Stimulated activated memory B cell treated with anti-CD40 and anti-IgM and Interleukin-4, amounts not matched to agents 10 μg/mL and 1 μg/mL and 100 μg/mL, for 72 hours (primary cell): ENCODE results near the gene LRP8.

Source experiments
- ATAC-seq: fragments of 150-1000 bp; cut with Tn5 transposase; 2 replicates; pipeline ENCODE4 v1.10.0; 2021
- H3K27ac Mint-ChIP-seq: one replicate; pipeline ENCODE4 v1.8.0; 2022; ENCODE audit warnings: mild to moderate bottlenecking, mixed read lengths
- H3K27me3 Mint-ChIP-seq: one replicate; pipeline ENCODE4 v1.8.0; 2022; ENCODE audit warnings: mixed read lengths
- H3K36me3 Mint-ChIP-seq: one replicate; pipeline ENCODE4 v1.8.0; 2022; ENCODE audit warnings: mixed read lengths
- H3K4me1 Mint-ChIP-seq: one replicate; pipeline ENCODE4 v1.8.0; 2022; ENCODE audit warnings: mixed read lengths
- H3K4me3 Mint-ChIP-seq: one replicate; pipeline ENCODE4 v1.8.0; 2022; ENCODE audit warnings: mild to moderate bottlenecking, moderate library complexity, mixed read lengths
- H3K9me3 Mint-ChIP-seq: one replicate; pipeline ENCODE4 v1.8.0; 2022; ENCODE audit warnings: mixed read lengths

The LRP8 gene

DNA sequence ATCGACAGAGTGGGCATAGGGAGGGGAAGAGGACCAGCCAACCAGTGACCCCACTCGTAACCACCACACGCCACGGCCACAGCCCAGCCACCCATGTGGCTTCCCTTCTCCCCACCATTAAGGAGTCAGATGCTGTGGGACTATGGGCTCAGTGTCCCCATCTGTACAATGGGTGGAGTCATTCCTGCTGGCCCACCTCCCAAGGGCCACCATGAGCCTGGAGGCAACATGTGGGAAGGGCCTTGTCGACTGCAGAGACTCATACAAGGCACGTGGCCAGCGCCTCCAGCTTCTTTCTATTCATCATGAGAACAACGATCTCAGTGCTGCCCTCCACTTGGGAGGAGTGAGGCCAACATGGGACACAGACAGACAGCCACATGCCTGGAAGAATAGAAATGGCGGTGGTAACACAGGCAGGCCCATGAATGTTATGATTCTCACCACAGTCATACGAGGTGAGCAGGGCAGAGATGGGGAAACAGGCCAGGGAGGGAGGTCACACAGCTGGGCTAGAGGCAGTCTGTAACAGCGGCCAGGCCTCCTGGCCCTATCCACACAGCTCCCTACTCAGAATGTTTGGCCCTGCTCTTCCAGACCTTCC is 16.1 kb downstream of the LRP8 start:
- H3K4me1 Mint-ChIP-seq = peaks cover 69% of the 10 kb centered on the region
- no peaks in the 10 kb centered on the region for H3K9me3 Mint-ChIP-seq
- H3K36me3 Mint-ChIP-seq = peaks cover 45% of the 10 kb centered on the region
- H3K27me3 Mint-ChIP-seq = no peaks in the 10 kb centered on the region
- H3K27ac Mint-ChIP-seq = no peak overlapping the region
- ATAC-seq = no peak
- H3K4me3 Mint-ChIP-seq = no peak overlapping the region

- Mint-ChIP-seq H3K4me1 (peaks cover 71% of the 10 kb centered on the region), H3K9me3 (no peaks in the 10 kb centered on the region), H3K4me3 (no peak overlapping the region), H3K27me3 (no peaks in the 10 kb centered on the region), H3K36me3 (peaks cover 44% of the 10 kb centered on the region), H3K27ac (peak overlapping the region; percentile 24)
- ATAC-seq = no peak
Observed at GRCh38 chr1:53310847-53311681, 16.8 kb downstream of the LRP8 start.

GRCh38 chr1:53309802-53310201 is 18.1 kb downstream of the LRP8 start:
- H3K27ac Mint-ChIP-seq = peak overlapping the region; percentile 10
- peaks cover 64% of the 10 kb centered on the region for H3K4me1 Mint-ChIP-seq
- H3K27me3 Mint-ChIP-seq = no peaks in the 10 kb centered on the region
- H3K4me3 Mint-ChIP-seq = no peak overlapping the region
- no peaks in the 10 kb centered on the region for H3K9me3 Mint-ChIP-seq
- peak; percentile 43 for ATAC-seq
- peaks cover 38% of the 10 kb centered on the region for H3K36me3 Mint-ChIP-seq

DNA sequence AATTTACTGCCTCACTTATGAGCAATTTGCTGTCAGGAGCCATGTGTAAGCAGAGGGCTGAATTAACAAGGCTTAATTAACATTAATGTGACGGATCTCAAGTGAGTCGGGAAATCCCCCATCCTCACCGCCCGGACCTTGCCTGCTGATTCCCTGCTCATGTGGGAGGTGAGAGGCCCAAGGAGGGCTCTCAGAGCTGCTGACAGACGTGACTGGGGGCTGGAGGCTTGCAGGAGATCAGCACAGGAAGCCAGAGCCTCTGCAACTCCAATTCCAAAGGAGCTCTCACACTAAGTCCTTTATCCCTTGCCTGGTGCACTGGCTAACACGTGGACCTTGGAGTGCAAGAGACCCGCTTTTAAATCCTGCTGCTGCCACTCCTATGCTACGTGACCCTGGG is 19.4 kb downstream of the LRP8 start:
- H3K9me3 Mint-ChIP-seq = no peaks in the 10 kb centered on the region
- ATAC-seq = no peak
- H3K4me1 Mint-ChIP-seq = peaks cover 53% of the 10 kb centered on the region
- H3K27me3 Mint-ChIP-seq = no peaks in the 10 kb centered on the region
- H3K27ac Mint-ChIP-seq = no peak overlapping the region
- H3K36me3 Mint-ChIP-seq = peaks cover 37% of the 10 kb centered on the region
- no peak overlapping the region for H3K4me3 Mint-ChIP-seq

GRCh38 chr1:53307037-53307436 is 20.8 kb downstream of the LRP8 start:
- H3K27ac Mint-ChIP-seq = no peak overlapping the region
- no peak for ATAC-seq
- H3K4me3 Mint-ChIP-seq = no peak overlapping the region

DNA sequence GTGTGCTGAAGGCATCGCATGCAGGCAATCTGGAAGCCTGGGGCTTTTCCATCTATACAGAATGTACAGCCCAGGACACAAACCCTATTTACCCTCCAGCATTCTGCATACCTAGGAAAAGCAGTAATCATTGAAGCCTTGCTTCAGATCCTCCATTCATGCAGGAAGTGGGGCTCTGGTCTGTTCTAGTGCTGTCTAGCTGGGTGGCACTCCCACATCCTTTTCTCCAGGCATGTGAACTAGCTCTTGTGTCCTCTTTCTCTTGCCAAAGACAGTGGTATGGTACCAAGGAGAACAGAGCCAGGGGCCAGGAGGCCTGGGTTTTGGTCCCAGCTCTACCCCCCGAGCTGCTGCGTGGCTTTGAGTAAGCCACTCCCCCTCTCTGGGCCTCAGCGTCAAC is 21.7 kb downstream of the LRP8 start:
- H3K4me3 Mint-ChIP-seq = no peak overlapping the region
- no peaks in the 10 kb centered on the region for H3K27me3 Mint-ChIP-seq
- peaks cover 17% of the 10 kb centered on the region for H3K36me3 Mint-ChIP-seq
- peaks cover 37% of the 10 kb centered on the region for H3K4me1 Mint-ChIP-seq
- no peak for ATAC-seq
- no peak overlapping the region for H3K27ac Mint-ChIP-seq
- no peaks in the 10 kb centered on the region for H3K9me3 Mint-ChIP-seq

More at GRCh38 chr1:53307037-53307436, 20.8 kb downstream of the LRP8 start:
- H3K4me1 Mint-ChIP-seq = peaks cover 44% of the 10 kb centered on the region
- peaks cover 24% of the 10 kb centered on the region for H3K36me3 Mint-ChIP-seq
- H3K9me3 Mint-ChIP-seq = no peaks in the 10 kb centered on the region
- no peaks in the 10 kb centered on the region for H3K27me3 Mint-ChIP-seq

GRCh38 chr1:53305650-53306049 is 22.2 kb downstream of the LRP8 start:
- no peak for ATAC-seq
- H3K27me3 Mint-ChIP-seq = no peaks in the 10 kb centered on the region
- H3K27ac Mint-ChIP-seq = no peak overlapping the region
- no peak overlapping the region for H3K4me3 Mint-ChIP-seq
- no peaks in the 10 kb centered on the region for H3K9me3 Mint-ChIP-seq
- peaks cover 35% of the 10 kb centered on the region for H3K4me1 Mint-ChIP-seq
- peaks cover 20% of the 10 kb centered on the region for H3K36me3 Mint-ChIP-seq

DNA sequence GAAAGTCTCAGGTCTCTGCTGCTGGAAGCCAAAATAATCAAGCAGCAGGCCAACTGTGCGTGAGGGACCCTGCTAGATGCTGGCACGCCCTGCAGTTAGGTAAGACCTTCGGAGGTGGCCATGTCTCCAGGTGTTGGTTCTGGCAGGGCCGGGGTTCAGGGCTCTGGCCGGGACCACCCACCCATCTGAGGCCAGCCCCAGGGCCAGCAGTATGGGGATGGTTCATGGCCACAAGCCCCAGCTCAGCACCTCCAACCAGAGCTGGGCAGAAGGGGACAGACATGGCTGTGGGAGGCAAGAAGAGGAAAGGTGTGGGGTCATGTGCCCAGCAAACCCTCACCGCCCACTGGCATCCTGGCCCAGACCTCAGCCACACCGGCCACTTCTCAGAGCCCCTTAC is 23.3 kb downstream of the LRP8 start:
- Mint-ChIP-seq H3K27ac (no peak overlapping the region), H3K27me3 (no peaks in the 10 kb centered on the region), H3K36me3 (peaks cover 21% of the 10 kb centered on the region), H3K4me1 (peaks cover 25% of the 10 kb centered on the region), H3K4me3 (no peak overlapping the region), H3K9me3 (no peaks in the 10 kb centered on the region)
- ATAC-seq = no peak

DNA sequence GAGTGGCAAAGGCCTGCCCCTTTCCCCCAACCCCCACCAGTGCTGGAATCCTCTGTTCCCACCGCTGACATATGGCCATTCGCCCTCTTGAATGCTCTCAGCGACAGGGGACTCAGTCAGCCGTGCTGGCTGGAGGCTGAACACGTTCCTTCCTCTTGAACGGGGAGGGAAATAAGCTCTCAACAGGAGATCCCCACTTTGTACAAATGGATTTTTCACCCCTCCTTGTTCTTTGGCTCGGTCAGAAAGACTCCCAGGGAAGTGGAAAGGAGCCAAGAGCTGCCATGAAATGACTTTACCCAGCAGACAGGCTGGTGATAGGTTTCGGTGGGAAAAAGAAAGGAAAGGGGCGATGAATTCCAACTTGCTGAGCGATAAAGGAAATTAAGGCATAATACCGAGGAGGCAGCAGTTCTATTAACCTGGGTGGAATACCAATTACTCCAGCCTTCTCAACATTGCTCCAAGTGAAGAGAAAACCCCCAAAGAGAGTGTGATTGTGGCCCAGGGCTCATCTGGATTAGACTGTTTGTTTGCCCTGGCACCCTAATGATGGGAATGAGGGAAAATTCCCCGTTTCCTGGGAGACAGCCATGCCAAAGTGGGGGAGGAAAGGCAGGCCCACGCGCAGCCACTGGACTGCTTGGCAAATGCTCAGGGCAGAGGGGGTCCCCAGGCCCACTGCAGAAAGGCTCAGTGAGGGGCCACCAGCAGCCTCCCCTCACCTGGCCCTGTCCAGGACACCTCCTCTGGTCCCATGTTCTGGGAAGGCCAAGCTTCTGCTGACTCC is 23.9 kb downstream of the LRP8 start:
- ATAC-seq = no peak
- Mint-ChIP-seq H3K36me3 (peaks cover 22% of the 10 kb centered on the region), H3K27me3 (no peaks in the 10 kb centered on the region), H3K9me3 (no peaks in the 10 kb centered on the region), H3K27ac (no peak overlapping the region), H3K4me1 (peaks cover 20% of the 10 kb centered on the region), H3K4me3 (no peak overlapping the region)

DNA sequence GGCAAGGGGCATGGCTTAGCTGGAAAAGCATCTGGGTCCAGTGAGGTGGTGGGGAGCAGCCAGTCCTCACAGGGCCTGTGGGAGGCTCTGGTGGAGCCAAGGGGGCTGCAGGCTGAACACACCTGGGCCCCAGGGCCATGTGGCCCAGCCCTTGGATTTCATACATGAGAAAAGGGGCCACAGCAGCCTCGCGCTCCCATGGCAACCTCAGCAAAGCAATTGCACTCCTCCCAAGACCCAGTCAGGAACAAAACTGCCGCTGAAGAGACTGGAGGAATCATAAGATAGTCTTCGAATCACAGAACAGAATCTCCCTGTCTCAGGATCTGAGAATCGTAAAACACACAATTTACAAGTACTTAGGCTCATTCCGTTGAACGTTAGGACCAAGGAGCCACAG is 24.6 kb downstream of the LRP8 start:
- peaks cover 20% of the 10 kb centered on the region for H3K4me1 Mint-ChIP-seq
- H3K27ac Mint-ChIP-seq = no peak overlapping the region
- ATAC-seq = no peak
- H3K9me3 Mint-ChIP-seq = no peaks in the 10 kb centered on the region
- H3K27me3 Mint-ChIP-seq = no peaks in the 10 kb centered on the region
- H3K4me3 Mint-ChIP-seq = no peak overlapping the region
- peaks cover 27% of the 10 kb centered on the region for H3K36me3 Mint-ChIP-seq

- H3K27ac Mint-ChIP-seq = no peak overlapping the region
- no peak for ATAC-seq
- no peaks in the 10 kb centered on the region for H3K27me3 Mint-ChIP-seq
- H3K36me3 Mint-ChIP-seq = peaks cover 26% of the 10 kb centered on the region
- H3K4me3 Mint-ChIP-seq = no peak overlapping the region
- H3K9me3 Mint-ChIP-seq = no peaks in the 10 kb centered on the region
- H3K4me1 Mint-ChIP-seq = peaks cover 30% of the 10 kb centered on the region
Observed at GRCh38 chr1:53299233-53299632, 28.6 kb downstream of the LRP8 start.

DNA sequence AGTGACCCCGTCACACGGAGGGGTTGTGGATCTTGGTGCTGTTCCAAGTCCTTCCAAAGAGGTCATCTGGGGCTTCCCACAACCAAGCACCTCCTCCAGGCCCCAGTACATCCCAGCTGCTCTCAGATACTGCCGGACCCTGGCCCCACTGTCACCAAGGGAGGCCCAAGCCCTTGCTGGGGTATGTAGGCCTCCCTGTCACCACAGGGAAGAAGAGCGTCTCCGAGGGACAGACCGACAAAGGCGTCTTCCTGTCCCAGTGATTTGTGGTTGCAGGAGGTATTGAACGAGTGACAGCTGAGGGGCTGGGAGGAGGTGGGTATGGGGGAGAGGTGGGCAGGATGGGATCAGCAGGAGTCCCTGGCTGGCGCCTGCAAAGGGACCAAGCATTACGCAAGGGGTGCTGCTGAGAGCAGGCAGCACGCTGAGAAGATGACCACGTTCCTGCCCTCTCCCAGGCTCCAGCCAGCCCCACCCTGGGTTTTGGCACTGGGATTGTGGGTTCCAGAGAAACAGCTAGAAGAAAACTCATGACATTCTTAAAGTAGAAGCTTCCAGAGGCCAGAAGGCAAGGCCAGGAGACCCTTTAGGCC is 29.7 kb downstream of the LRP8 start:
- no peak for ATAC-seq
- Mint-ChIP-seq H3K9me3 (no peaks in the 10 kb centered on the region), H3K36me3 (peaks cover 17% of the 10 kb centered on the region), H3K27me3 (no peaks in the 10 kb centered on the region), H3K27ac (no peak overlapping the region), H3K4me3 (no peak overlapping the region), H3K4me1 (peaks cover 41% of the 10 kb centered on the region)

- no peak for ATAC-seq
- H3K27ac Mint-ChIP-seq = no peak overlapping the region
- H3K4me1 Mint-ChIP-seq = peaks cover 50% of the 10 kb centered on the region
Observed at GRCh38 chr1:53297195-53297594, 30.7 kb downstream of the LRP8 start.

DNA sequence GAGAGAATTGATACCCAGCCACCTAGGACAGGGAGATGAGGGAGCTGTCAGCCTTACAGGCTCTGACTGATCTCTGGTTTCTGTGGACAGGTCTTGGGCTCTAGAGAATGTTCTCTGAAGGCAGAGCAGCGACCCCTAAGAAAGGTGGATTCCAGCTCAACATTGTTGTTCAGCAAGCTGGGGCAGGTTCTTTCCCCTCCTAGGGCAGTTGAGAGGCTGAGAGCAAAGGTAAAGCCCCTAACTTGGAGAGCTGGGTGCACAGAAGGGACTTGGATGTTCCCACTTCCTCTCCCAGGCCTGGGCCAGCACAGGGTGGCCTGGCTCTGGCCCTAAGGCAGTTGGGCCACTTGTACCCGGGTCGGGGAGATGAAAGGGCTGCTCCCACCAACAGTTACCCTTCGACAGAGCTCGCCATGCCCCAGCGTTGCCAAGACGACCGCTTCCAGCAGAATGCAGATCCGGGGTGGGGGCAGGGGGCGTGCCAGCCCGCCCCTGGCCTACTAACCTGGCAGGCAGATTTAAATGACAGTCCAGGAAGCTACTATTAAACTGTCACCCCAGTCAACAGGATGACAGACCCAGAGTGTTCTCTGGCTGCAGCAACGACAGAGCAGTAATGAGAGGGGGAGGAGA is 31.6 kb downstream of the LRP8 start:
- H3K4me3 Mint-ChIP-seq = no peak overlapping the region
- peaks cover 21% of the 10 kb centered on the region for H3K36me3 Mint-ChIP-seq
- H3K4me1 Mint-ChIP-seq = peaks cover 53% of the 10 kb centered on the region
- no peaks in the 10 kb centered on the region for H3K27me3 Mint-ChIP-seq
- peak overlapping the region; percentile 48 for H3K27ac Mint-ChIP-seq
- peak; percentile 61 for ATAC-seq
- no peaks in the 10 kb centered on the region for H3K9me3 Mint-ChIP-seq

More at GRCh38 chr1:53297195-53297594, 30.7 kb downstream of the LRP8 start:
- H3K4me3 Mint-ChIP-seq = no peak overlapping the region
- peaks cover 17% of the 10 kb centered on the region for H3K36me3 Mint-ChIP-seq
- H3K9me3 Mint-ChIP-seq = no peaks in the 10 kb centered on the region
- H3K27me3 Mint-ChIP-seq = no peaks in the 10 kb centered on the region

GRCh38 chr1:53295726-53296116 is 32.1 kb downstream of the LRP8 start:
- Mint-ChIP-seq H3K36me3 (peaks cover 18% of the 10 kb centered on the region), H3K4me3 (no peak overlapping the region), H3K27ac (peak overlapping the region; percentile 48), H3K9me3 (no peaks in the 10 kb centered on the region), H3K4me1 (peaks cover 53% of the 10 kb centered on the region), H3K27me3 (no peaks in the 10 kb centered on the region)
- no peak for ATAC-seq
